IMR-90 (cell line): Measurements from ENCODE around the gene EPHA10. TPM values are rescaled to one million over a fixed set of nuclear protein-coding genes. Genes with fewer than 3 reads are reported as not detected.

Experiments used
- ATAC-seq: fragments of 200-7000 bp; cut with Tn5 transposase; 2 replicates; pipeline ENCODE4 v1.9.1; 2020; ENCODE audit warnings: low read depth, mild to moderate bottlenecking, moderate library complexity
- BruUV-seq: library from RNA; stranded (reverse); fragments of 400-500 nt; replicated peaks from 2 replicates; lab custom pipeline; 2021; lab: Mats Ljungman, UMichigan
- CTCF ChIA-PET: fragments of 300-600 bp; formaldehyde crosslinking; extraction: SDS; loops from one replicate; lab custom pipeline; 2021; ENCODE audit warnings: antibody characterized with exemption; lab: Yijun Ruan, JAX
- POLR2A ChIA-PET: fragments of 300-600 bp; sonication (Branson Sonifier 250); formaldehyde crosslinking; loops from one replicate; lab custom pipeline; 2022; ENCODE audit warnings: antibody characterized with exemption; ENCODE audit not compliant: unreplicated experiment; lab: Charles Lee
- DNase-seq: peaks from one replicate; pipeline ENCODE4 v3.0.0; 2013
- H2AFZ ChIP-seq: replicated peaks from 2 replicates; pipeline ENCODE3; 2013; ENCODE audit warnings: low read length, mild to moderate bottlenecking; ENCODE audit not compliant: poor library complexity
- H2AK5ac ChIP-seq: 2 replicates; pipeline ENCODE4 v1.6.1; 2013; ENCODE audit warnings: low read depth, low read length, inconsistent platforms
- H2AK9ac ChIP-seq: replicated peaks from 2 replicates; pipeline ENCODE3; 2013; ENCODE audit warnings: mild to moderate bottlenecking, low read depth, low read length, moderate library complexity; ENCODE audit not compliant: poor library complexity
- H2BK120ac ChIP-seq: 2 replicates; pipeline ENCODE4 v1.6.1; 2013; ENCODE audit warnings: low read depth, low read length, inconsistent platforms
- H2BK15ac ChIP-seq: 3 replicates; pipeline ENCODE4 v1.6.1; 2013; ENCODE audit warnings: low read depth, low read length, inconsistent platforms
- H2BK20ac ChIP-seq: 2 replicates; pipeline ENCODE4 v1.6.1; 2013; ENCODE audit warnings: low read depth, mild to moderate bottlenecking, inconsistent platforms, low read length, moderate library complexity
- H2BK5ac ChIP-seq: 2 replicates; pipeline ENCODE4 v1.6.1; 2013; ENCODE audit warnings: mild to moderate bottlenecking, low read depth, low read length, inconsistent platforms; ENCODE audit not compliant: poor library complexity, severe bottlenecking
- H3K14ac ChIP-seq: replicated peaks from 2 replicates; pipeline ENCODE4 v1.6.1; 2013; ENCODE audit warnings: low read depth, low read length, inconsistent platforms
- H3K18ac ChIP-seq: 2 replicates; pipeline ENCODE4 v1.6.1; 2013; ENCODE audit warnings: low read depth, low read length, control low read depth
- H3K23ac ChIP-seq: 2 replicates; pipeline ENCODE4 v1.6.1; 2013; ENCODE audit warnings: low read depth, low read length, inconsistent platforms
- H3K27ac ChIP-seq: 2 replicates; pipeline ENCODE4 v1.5.1; 2013; ENCODE audit warnings: mild to moderate bottlenecking, control low read depth, low read length; ENCODE audit not compliant: insufficient read depth
- H3K27me3 ChIP-seq: 2 replicates; pipeline ENCODE4 v1.6.1; 2013; ENCODE audit warnings: low read length; ENCODE audit not compliant: control insufficient read depth, insufficient read depth
- H3K36me3 ChIP-seq: 2 replicates; pipeline ENCODE4 v1.6.1; 2013; ENCODE audit warnings: low read length, mixed read lengths; ENCODE audit not compliant: control insufficient read depth, insufficient read depth
- H3K4ac ChIP-seq: 2 replicates; pipeline ENCODE4 v1.6.1; 2013; ENCODE audit warnings: low read depth, low read length, inconsistent platforms
- H3K4me1 ChIP-seq: 2 replicates; pipeline ENCODE4 v1.6.1; 2013; ENCODE audit warnings: low read length, mixed read lengths; ENCODE audit not compliant: control insufficient read depth, insufficient read depth
- H3K4me2 ChIP-seq: 2 replicates; pipeline ENCODE4 v1.6.1; 2013; ENCODE audit warnings: low read depth, mild to moderate bottlenecking, control low read depth, low read length, moderate library complexity
- H3K4me3 ChIP-seq: 2 replicates; pipeline ENCODE4 v1.5.1; 2013; ENCODE audit warnings: low read depth, mild to moderate bottlenecking, control low read depth, low read length, moderate library complexity; ENCODE audit not compliant: insufficient read depth
- H3K56ac ChIP-seq: 2 replicates; pipeline ENCODE4 v1.6.1; 2013; ENCODE audit warnings: low read length, inconsistent platforms; ENCODE audit not compliant: insufficient read depth; ENCODE audit errors: extremely low read depth
- H3K79me1 ChIP-seq, 2 experiments: 2 replicates each; pipeline ENCODE4 v1.6.1; 2013; ENCODE audit warnings: low read length in 2 of 2, inconsistent platforms in 1 of 2, low read depth in 1 of 2
- H3K9ac ChIP-seq: 2 replicates; pipeline ENCODE4 v1.6.1; 2013; ENCODE audit warnings: low read depth, low read length, control low read depth
- H3K9me1 ChIP-seq: 2 replicates; pipeline ENCODE4 v1.6.1; 2013; ENCODE audit warnings: low read length, inconsistent platforms; ENCODE audit not compliant: insufficient read depth
- H3K9me3 ChIP-seq: 2 replicates; pipeline ENCODE4 v1.6.1; 2013; ENCODE audit warnings: low read length; ENCODE audit not compliant: control insufficient read depth, insufficient read depth
- H4K20me1 ChIP-seq: 2 replicates; pipeline ENCODE4 v1.6.1; 2013; ENCODE audit warnings: low read length, inconsistent platforms; ENCODE audit not compliant: insufficient read depth
- H4K5ac ChIP-seq: 2 replicates; pipeline ENCODE4 v1.6.1; 2013; ENCODE audit warnings: mild to moderate bottlenecking, low read depth, low read length, control low read depth
- H4K8ac ChIP-seq, 2 experiments: 2 replicates each; pipeline ENCODE4 v1.6.1; 2013; ENCODE audit warnings: low read depth in 2 of 2, low read length in 2 of 2, control low read depth in 1 of 2, inconsistent platforms in 1 of 2
- H4K91ac ChIP-seq: 2 replicates; pipeline ENCODE4 v1.6.1; 2013; ENCODE audit warnings: low read depth, low read length, inconsistent platforms; ENCODE audit not compliant: insufficient read depth
- CEBPB ChIP-seq: IDR thresholded peaks from 2 replicates; pipeline ENCODE4 v1.6.1; 2012; ENCODE audit warnings: low read depth, low read length, improper control_type of control experiment
- CHD1 ChIP-seq: IDR thresholded peaks from 2 replicates; pipeline ENCODE4 v1.6.1; 2012; ENCODE audit warnings: low read depth, low read length, improper control_type of control experiment
- FOS ChIP-seq: fragments of 150-350 bp; IDR thresholded peaks from 2 replicates; pipeline ENCODE4 v1.6.1; 2016; ENCODE audit warnings: low read depth, low read length
- NFE2L2 ChIP-seq: fragments of 150-350 bp; IDR thresholded peaks from 2 replicates; pipeline ENCODE4 v1.6.1; 2016; ENCODE audit warnings: low read depth, mild to moderate bottlenecking, low read length
- RAD21 ChIP-seq: IDR thresholded peaks from 2 replicates; pipeline ENCODE4 v1.6.1; 2012; ENCODE audit warnings: low read length, improper control_type of control experiment
- WGBS, 2 experiments: methylation state at CpG; one replicate each; pipeline versions ENCODE4 v1.1.5 to v1.1.7; 2013; ENCODE audit warnings: missing lambda C conversion rate in 2 of 2; ENCODE audit not compliant: insufficient read length in 1 of 2; ENCODE audit errors: extremely low coverage in 2 of 2; 5-methylcytosine and 5-hydroxymethylcytosine counted together
- dilution Hi-C: fragments of 300-500 bp; cut with HindIII; formaldehyde crosslinking; loops from one replicate; pipeline ENCODE4 v1.14.3; 2018; ENCODE audit warnings: low sequenced_read_pairs; ENCODE audit not compliant: unreplicated experiment
- in situ Hi-C: fragments of 300-500 bp; cut with MboI; formaldehyde crosslinking; loops from 3 replicates; pipeline ENCODE4 v1.14.3; 2019; ENCODE audit warnings: low sequenced_read_pairs, inconsistent platforms, mixed read lengths
- intact Hi-C: fragments of 100-400 bp; cut with micrococcal nuclease; formaldehyde crosslinking; loops from 2 replicates; pipeline ENCODE4 v1.10.0; 2022
- polyA plus RNA-seq, 3 experiments: library from polyadenylated mRNA; depleted of rRNA; stranded (reverse); fragments of >200 nt; gene quantifications; 2 replicates each; pipeline ENCODE4 v1.2.3, GENCODE V29; 2012; ENCODE audit warnings: low replicate concordance in 1 of 3
- total RNA-seq: library from RNA; depleted of rRNA; stranded (reverse); fragments of >200 nt; gene quantifications from 2 replicates; pipeline ENCODE4 v1.2.3, GENCODE V29; 2012

The EPHA10 gene
- total and polyA plus RNA-seq, 2 of the 4 experiments (the other 2 are of a cell fraction): not detected

DNA sequence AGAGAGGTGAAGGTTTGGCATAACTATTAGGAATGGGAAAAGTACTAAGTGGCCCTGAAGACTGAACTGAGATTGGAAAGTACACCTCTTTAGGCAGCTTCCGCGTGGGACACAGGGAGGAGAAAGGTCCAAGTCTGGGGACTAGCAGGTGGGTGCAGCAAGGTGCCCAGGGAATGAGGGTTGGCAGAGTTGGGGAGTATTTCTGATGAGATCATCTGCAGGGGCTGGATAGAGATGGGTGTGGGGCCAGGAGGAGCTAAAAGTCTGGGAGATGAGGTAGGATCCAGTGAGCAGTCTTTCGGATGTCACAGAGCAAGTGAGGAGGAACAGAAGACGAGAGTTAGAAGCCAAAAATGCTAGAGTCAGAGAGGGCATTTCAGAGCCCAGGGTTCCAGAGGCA is 36.5 kb downstream of the EPHA10 start:
- Histone ChIP-seq H4K20me1 (no peaks in the 10 kb centered on the region), H2BK20ac (no peak overlapping the region), H2AFZ (no peak overlapping the region), H4K91ac (no peak overlapping the region), H2BK120ac (no peak overlapping the region), H3K18ac (no peak overlapping the region), H3K23ac (no peak overlapping the region), H3K79me1 (no peaks in the 10 kb centered on the region), H2BK15ac (no peak overlapping the region), H3K27me3 (peaks cover 43% of the 10 kb centered on the region), H4K8ac (no peak overlapping the region), H3K36me3 (no peaks in the 10 kb centered on the region), H2AK9ac (no peak overlapping the region), H3K4me2 (no peak overlapping the region), H3K14ac (no peak overlapping the region), H3K27ac (no peak overlapping the region), H3K9ac (no peak overlapping the region), H3K4me1 (no peaks in the 10 kb centered on the region), H2BK5ac (no peak overlapping the region), H3K9me1 (no peaks in the 10 kb centered on the region), H3K4ac (no peak overlapping the region), H3K4me3 (no peak overlapping the region), H4K5ac (no peak overlapping the region), H3K9me3 (no peaks in the 10 kb centered on the region), H3K56ac (no peak overlapping the region), H2AK5ac (no peak overlapping the region)
- in situ Hi-C loops (no loop called here), dilution Hi-C loops (no loop called here), intact Hi-C loops (no loop called here)
- 81% methylated on average over 2 of the region's 4 CpGs; no CpG with 5 or more reads in 1 of the 2 experiments for WGBS, 2 experiments
- DNase-seq: no peak
- ChIA-PET CTCF (no interaction called here), POLR2A (no interaction called here)
- BruUV-seq: no TSS peak
- ATAC-seq: no peak
- TF ChIP-seq RAD21: no peak
- TF ChIP-seq CEBPB: no peak
- TF ChIP-seq CHD1: no peak
- no peak for TF ChIP-seq NFE2L2
- no peak for TF ChIP-seq FOS
